Measurements from ENCODE around the gene C12orf75. TPM values are rescaled to one million over a fixed set of nuclear protein-coding genes. Genes with fewer than 3 reads are reported as not detected.

Gene C12orf75
- total and polyA plus RNA-seq, 12 donors: 6.0 to 94.2 (median 10.3) TPM

- Histone ChIP-seq H3K36me3 (replicated peaks in 1 of 2) (no peaks in the 10 kb centered on the region), H3K4me1 (replicated peaks in 1 of 2) (peaks cover 7 to 13% of the 10 kb centered on the region in 2 donors), H3K27me3 (no peaks in the 10 kb centered on the region), H3K9me3 (replicated peaks in 1 of 3) (no peaks in the 10 kb centered on the region), H3K27ac (no peak overlapping the region), H3K4me3 (no peak overlapping the region)
- intact Hi-C loops (cut with DNase I): no loop called here
- 74 to 97% (median 87%) methylated on average over 1 of the region's 1 CpG for WGBS, 4 donors
- TF ChIP-seq CTCF (IDR thresholded peaks at IDR 0.05): no peak
- DNase-seq: no peak
Measured at GRCh38 chr12:105332925-105333324, 2.4 kb downstream of the C12orf75 start.

GRCh38 chr12:105334001-105334400 lies 3.5 kb downstream of the C12orf75 start:
- intact Hi-C loops (cut with DNase I): no loop called here
- H3K4me1 ChIP-seq (replicated peaks in 1 of 2): peaks cover 7 to 13% of the 10 kb centered on the region in 2 donors
- no peaks in the 10 kb centered on the region for H3K27me3 ChIP-seq
- no peak for TF ChIP-seq CTCF (IDR thresholded peaks at IDR 0.05)
- H3K4me3 ChIP-seq: no peak overlapping the region
- no peak overlapping the region for H3K27ac ChIP-seq
- WGBS, 4 donors: 64 to 84% (median 74%) methylated on average over 3 of the region's 3 CpGs
- H3K36me3 ChIP-seq (replicated peaks in 1 of 2): no peaks in the 10 kb centered on the region
- DNase-seq: no peak
- no peaks in the 10 kb centered on the region for H3K9me3 ChIP-seq (replicated peaks in 1 of 3)

- no peaks in the 10 kb centered on the region for H3K27me3 ChIP-seq
- H3K9me3 ChIP-seq (replicated peaks in 1 of 3): no peaks in the 10 kb centered on the region
- no peaks in the 10 kb centered on the region for H3K36me3 ChIP-seq (replicated peaks in 1 of 2)
- TF ChIP-seq POLR2A (IDR thresholded peaks at IDR 0.05) (no peak), CTCF (IDR thresholded peaks at IDR 0.05) (no peak)
- peaks cover 7 to 13% of the 10 kb centered on the region in 2 donors for H3K4me1 ChIP-seq (replicated peaks in 1 of 2)
- WGBS, 4 donors: 91 to 95% (median 93%) methylated on average over 4 of the region's 4 CpGs
- H3K4me3 ChIP-seq: no peak overlapping the region
- intact Hi-C loops (cut with DNase I): no loop called here
- DNase-seq: no peak
- no peak overlapping the region for H3K27ac ChIP-seq
Measured at GRCh38 chr12:105334582-105334981, 4.1 kb downstream of the C12orf75 start.

GRCh38 chr12:105335856-105336255 lies 5.4 kb downstream of the C12orf75 start:
- TF ChIP-seq POLR2A (IDR thresholded peaks at IDR 0.05): no peak
- no peak for TF ChIP-seq CTCF (IDR thresholded peaks at IDR 0.05)
- no peak for DNase-seq
- intact Hi-C loops (cut with DNase I): no loop called here
- WGBS, 4 donors: 76 to 87% (median 79%) methylated on average over 5 of the region's 5 CpGs
- no peaks in the 10 kb centered on the region for H3K36me3 ChIP-seq (replicated peaks in 1 of 2)
- peaks cover 0 to 3% (median 0%) of the 10 kb centered on the region in 3 donors for H3K9me3 ChIP-seq (replicated peaks in 1 of 3)
- no peak overlapping the region for H3K4me3 ChIP-seq
- no peaks in the 10 kb centered on the region for H3K27me3 ChIP-seq
- H3K4me1 ChIP-seq (replicated peaks in 1 of 2): peaks cover 0 to 9% of the 10 kb centered on the region in 2 donors
- H3K27ac ChIP-seq: no peak overlapping the region

Measured in adrenal gland (tissue), 12 donors.